Measurements from ENCODE around the gene PYROXD2.
"Not testable (repeated sequence)": the region's sequence is repeated elsewhere in the genome, so short reads cannot be mapped to it uniquely, and the experiment has no call there.

The PYROXD2 gene

DNA sequence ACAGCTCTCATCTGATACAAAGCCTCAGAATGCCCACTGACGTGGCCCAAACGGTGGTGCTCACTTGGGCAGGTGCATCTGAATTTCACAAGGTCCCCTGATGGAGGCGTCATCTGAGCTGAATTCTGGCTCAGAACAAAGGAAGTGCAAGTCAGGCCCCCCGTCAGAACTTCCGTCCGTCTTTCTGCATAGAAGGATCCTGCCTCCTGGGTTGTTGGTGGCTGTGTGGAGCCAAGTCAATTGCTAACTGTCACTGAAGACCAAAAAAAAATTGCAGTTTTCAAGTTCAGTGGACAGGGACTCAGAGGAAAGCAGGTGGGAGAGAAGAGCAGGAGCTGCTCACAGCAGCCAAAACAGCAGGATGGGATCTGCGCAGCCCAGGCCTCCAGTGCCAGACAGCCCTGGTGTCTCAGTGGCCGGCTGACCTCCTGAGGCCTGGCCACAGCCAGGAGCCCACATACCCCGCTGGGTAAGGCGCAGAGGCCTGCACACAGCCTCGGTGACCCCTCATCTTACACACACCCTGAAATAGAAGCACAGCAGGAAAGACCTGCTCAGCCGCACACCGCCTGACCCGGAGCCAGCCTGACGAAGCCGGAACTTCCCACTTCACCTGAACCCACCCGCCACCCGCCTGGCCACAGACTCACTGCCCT, 49.4 kb downstream of the PYROXD2 start:
- no peak overlapping the region for H3K27ac Mint-ChIP-seq
- H3K27me3 Mint-ChIP-seq: peaks cover 10% of the 10 kb centered on the region
- peaks cover 5% of the 10 kb centered on the region for H3K4me1 Mint-ChIP-seq
- H3K4me3 Mint-ChIP-seq: no peak overlapping the region
- ATAC-seq (ENCODE audit: low read depth): no peak
- H3K36me3 Mint-ChIP-seq: no peaks in the 10 kb centered on the region
- no peaks in the 10 kb centered on the region for H3K9me3 Mint-ChIP-seq
- DNase-seq (ENCODE audit: low spot score in 2 of 2): no peak

DNA sequence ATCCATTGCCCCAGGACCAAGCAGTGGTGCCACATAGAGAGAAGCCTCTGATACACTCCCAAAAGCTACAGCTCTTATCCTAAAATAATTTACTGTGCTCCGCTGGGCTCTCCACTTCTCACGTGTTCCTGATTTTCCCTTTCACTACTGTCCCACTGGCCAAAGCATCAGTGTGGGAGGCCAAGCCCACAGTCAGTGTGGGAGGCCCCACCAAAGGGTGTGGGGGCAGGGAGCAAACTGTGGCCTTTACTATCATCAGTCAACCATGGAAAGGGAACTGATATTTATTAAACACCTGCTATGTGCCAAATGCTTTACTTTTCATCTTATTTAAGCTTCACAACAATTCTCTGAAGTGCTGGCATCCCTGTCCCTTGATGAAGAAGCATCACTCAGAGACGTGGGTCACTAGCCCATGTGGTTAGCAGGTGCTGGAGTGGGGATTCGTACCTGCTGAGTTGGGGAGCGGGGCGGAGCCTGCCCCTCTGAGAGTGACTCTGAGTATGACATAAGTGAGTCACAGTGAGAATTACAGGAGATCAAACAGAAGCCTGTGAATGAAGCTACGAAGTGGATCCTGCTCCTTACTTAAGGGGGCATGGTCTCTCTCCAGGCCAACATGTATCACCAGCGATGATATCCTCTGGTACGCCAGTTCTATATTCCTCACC, 50.4 kb downstream of the PYROXD2 start:
- no peak overlapping the region for H3K4me3 Mint-ChIP-seq
- H3K36me3 Mint-ChIP-seq: no peaks in the 10 kb centered on the region
- H3K4me1 Mint-ChIP-seq: peaks cover 5% of the 10 kb centered on the region
- H3K27ac Mint-ChIP-seq: no peak overlapping the region
- peaks cover 9% of the 10 kb centered on the region for H3K27me3 Mint-ChIP-seq
- DNase-seq (ENCODE audit: low spot score in 2 of 2): no peak
- no peaks in the 10 kb centered on the region for H3K9me3 Mint-ChIP-seq
- ATAC-seq (ENCODE audit: low read depth): no peak

DNA sequence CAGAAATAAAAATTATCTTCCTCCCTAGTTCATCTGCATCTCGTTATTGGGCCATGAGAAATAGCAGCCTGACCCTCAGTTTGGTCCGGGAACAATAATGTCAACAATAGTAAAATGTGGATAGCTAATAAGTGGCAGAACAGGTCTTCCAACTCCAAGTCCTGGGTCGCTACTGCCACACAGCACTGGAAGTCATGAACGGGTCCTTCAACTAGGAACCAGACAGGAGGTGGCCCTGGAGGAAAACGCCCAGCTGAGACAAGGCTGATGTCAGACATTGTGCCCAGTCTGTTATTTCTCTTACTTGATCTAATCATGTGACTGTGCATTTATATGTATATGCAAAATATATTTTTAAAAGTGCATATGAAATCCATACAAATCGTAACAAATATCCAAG, 51.8 kb downstream of the PYROXD2 start:
- no peak for DNase-seq (ENCODE audit: low spot score in 2 of 2)
- H3K27me3 Mint-ChIP-seq: peaks cover 7% of the 10 kb centered on the region
- no peak overlapping the region for H3K4me3 Mint-ChIP-seq
- H3K9me3 Mint-ChIP-seq: no peaks in the 10 kb centered on the region
- no peak overlapping the region for H3K27ac Mint-ChIP-seq
- no peak for ATAC-seq (ENCODE audit: low read depth)
- H3K4me1 Mint-ChIP-seq: peaks cover 5% of the 10 kb centered on the region
- H3K36me3 Mint-ChIP-seq: no peaks in the 10 kb centered on the region

DNA sequence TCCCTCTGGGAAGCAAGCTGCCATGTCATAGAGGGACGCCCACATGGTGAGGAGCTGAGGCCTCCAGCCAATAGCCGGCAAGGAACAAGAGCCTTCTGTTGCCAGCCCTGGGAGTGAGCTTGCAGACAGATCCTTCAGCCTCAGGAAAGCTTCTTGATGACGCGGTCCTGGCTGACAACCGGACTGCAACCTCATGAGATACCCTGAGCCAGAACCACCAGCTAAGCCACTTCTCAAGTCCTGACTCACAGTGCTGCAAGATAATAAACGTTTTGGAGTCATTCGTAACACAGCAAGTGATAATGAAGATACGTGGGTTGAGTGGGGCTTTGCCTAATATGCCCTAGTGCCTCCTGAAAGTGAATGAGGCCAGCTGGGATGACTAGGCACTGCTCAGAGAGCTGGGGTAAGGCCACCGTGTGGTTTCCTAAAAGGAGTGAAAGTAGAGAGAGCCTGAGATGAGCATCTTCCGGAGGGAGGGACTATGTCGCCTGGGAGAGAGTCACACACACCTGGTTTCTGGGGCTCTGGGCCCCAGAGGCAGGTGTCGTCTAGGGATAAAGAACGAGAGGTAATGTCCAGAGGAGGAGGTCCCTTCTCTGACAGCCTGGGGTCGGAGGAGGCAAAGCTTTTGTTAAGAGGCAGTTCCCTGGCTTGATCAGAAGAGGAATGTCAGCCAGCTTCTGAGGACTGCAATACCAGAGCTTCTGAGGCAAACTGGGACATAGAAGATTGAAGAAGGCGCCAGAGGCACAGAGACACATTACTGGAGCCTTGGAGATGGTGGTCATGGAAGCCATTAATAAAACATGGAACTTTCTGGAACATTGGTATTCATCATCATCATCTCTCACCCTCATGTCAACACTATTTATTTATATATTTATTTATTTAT, 53.6 kb downstream of the PYROXD2 start:
- Mint-ChIP-seq H3K27me3 (peaks cover 7% of the 10 kb centered on the region), H3K4me3 (no peak overlapping the region), H3K4me1 (peaks cover 5% of the 10 kb centered on the region), H3K9me3 (no peaks in the 10 kb centered on the region), H3K36me3 (no peaks in the 10 kb centered on the region), H3K27ac (no peak overlapping the region)
- ATAC-seq (ENCODE audit: low read depth) (no peak), DNase-seq (ENCODE audit: low spot score in 2 of 2) (no peak)

DNA sequence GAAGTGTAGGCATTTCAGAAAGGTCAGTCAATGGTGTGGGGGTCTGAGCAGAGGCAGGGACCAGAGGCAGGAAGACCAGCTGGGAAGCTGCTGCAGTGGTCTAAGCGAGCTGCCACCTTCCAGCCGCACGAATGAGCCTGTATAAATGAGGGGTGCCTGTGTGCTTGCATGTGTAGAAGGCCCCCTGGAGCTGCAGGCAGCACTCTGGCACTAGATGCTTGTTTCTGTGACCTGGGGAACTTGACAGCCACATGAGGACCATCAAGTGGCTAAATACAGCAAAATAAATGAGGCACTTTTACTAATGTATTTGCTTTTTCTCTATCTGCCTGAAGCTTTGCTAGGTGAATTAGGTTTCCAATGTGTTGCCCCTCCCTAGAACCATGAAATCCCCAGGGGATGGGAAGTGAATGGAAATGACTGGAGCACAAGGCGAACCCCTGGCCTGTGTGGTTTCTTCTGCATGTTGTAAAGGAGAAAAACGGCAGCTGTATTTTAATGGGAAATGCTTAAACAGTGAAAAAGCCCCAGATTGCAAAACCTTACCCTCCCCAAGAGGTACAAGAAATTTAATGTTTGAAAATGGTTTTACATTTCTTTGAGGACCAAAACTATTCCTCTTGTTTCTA, 57.7 kb downstream of the PYROXD2 start:
- ATAC-seq (ENCODE audit: low read depth): no peak
- no peaks in the 10 kb centered on the region for H3K36me3 Mint-ChIP-seq
- peaks cover 22% of the 10 kb centered on the region for H3K27me3 Mint-ChIP-seq
- H3K27ac Mint-ChIP-seq: no peak overlapping the region
- no peak overlapping the region for H3K4me3 Mint-ChIP-seq
- no peaks in the 10 kb centered on the region for H3K9me3 Mint-ChIP-seq
- no peak for DNase-seq (ENCODE audit: low spot score in 2 of 2)
- H3K4me1 Mint-ChIP-seq: peaks cover 11% of the 10 kb centered on the region

DNA sequence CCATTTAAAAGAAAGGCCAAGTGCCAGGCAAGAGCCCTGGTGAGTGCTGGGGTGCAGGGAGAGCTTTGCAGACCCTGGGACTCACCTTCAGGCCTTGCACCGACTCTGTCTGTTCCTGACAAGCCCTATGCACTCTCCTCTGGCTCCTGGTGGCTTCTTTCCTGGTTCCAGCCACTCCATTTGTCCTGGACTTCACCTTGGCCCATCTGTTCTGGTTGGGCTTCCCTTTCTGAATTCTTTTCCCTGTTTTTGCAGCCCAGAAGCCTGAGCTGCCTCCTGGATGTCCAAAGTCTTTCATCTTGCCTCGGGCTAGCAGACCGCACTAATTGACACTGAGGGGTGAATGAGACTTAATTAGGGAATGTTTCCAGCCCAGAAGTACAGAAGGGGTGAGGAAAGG, 60.5 kb downstream of the PYROXD2 start:
- Mint-ChIP-seq H3K36me3 (no peaks in the 10 kb centered on the region), H3K27ac (no peak overlapping the region), H3K9me3 (no peaks in the 10 kb centered on the region), H3K27me3 (peaks cover 32% of the 10 kb centered on the region), H3K4me1 (peaks cover 13% of the 10 kb centered on the region), H3K4me3 (no peak overlapping the region)
- DNase-seq (ENCODE audit: low spot score in 2 of 2) (no peak), ATAC-seq (ENCODE audit: low read depth) (no peak)

DNA sequence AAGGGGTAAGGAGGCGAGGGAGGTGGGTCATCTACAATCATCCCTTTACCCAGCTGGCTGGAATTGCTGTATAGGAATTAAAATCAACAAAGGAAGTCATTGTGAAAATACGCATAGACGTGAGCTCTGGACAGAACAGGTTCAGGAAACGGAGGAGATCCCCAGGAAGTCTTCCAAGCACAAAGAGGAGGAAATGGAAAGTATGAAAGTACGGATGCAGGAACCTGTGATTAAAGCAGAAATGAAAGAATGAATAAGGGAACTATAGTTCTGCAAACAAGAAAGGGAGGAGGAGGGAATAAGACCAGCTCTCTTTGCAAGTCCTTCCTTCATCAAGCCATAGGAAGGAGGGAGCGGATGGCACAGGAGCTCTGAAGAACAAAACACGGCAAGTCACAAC, 61.8 kb downstream of the PYROXD2 start:
- ATAC-seq (ENCODE audit: low read depth) (no peak), DNase-seq (ENCODE audit: low spot score in 2 of 2) (no peak)
- Mint-ChIP-seq H3K36me3 (no peaks in the 10 kb centered on the region), H3K4me3 (no peak overlapping the region), H3K9me3 (no peaks in the 10 kb centered on the region), H3K27me3 (peaks cover 30% of the 10 kb centered on the region), H3K27ac (no peak overlapping the region), H3K4me1 (peaks cover 18% of the 10 kb centered on the region)

DNA sequence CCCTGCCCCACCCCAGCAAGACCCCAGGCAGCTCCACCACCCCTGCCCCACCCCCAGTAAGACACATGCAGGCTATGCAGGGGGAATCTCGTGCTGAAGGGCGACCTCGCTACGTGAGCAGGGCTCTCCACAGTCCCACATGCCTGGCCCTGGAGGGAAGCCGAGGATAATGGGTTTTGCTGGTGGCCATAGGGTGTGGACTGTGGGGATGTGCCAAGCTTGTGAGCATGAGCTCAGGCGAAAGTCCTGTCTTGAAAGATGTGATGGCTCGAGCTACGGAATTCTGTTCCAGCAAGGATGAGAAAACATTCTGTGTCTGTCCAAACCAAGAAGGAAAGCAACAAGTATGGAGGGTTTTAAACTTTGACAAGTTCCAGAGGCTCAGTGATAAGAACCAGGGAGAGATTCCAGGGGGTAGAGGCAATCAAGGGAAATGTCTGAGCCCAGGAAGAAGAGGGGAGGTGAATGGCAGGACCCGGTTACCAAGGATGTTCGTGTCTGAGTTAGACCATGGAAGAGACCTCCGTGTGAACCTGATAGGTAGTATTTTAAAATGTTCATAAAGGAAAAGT, 63.1 kb downstream of the PYROXD2 start:
- Mint-ChIP-seq H3K4me1 (peaks cover 18% of the 10 kb centered on the region), H3K36me3 (no peaks in the 10 kb centered on the region), H3K4me3 (no peak overlapping the region), H3K27me3 (peaks cover 32% of the 10 kb centered on the region), H3K9me3 (peaks cover 3% of the 10 kb centered on the region), H3K27ac (no peak overlapping the region)
- DNase-seq (ENCODE audit: low spot score in 2 of 2) (no peak), ATAC-seq (ENCODE audit: low read depth) (no peak)

DNA sequence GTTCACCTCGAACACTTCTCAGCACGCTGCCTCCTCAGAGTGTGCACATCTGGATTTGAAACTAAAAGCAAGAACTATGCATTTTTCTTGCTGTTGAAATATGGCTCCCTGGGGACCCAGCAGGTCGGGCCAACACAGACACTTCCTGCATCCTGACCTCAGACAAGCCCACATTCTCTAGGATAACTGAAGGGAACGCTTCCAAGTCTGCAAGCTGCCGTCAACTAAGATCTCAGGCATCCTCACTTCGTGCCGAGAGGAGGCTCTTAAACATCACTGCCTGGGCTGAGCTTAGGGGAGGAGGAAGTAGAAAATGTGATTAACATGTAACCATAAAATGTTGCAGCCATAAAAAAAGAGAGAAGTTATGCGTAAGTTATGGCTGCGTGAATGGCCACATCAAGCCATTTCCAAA, 65.5 kb downstream of the PYROXD2 start:
- DNase-seq (ENCODE audit: low spot score in 2 of 2) (peak; percentile 13 to 14), ATAC-seq (ENCODE audit: low read depth) (peak; percentile 89)
- peaks cover 20% of the 10 kb centered on the region for H3K4me1 Mint-ChIP-seq
- peaks cover 30% of the 10 kb centered on the region for H3K27me3 Mint-ChIP-seq
- H3K27ac Mint-ChIP-seq: no peak overlapping the region
- peak overlapping the region; percentile 86 for H3K4me3 Mint-ChIP-seq
- peaks cover 3% of the 10 kb centered on the region for H3K36me3 Mint-ChIP-seq
- H3K9me3 Mint-ChIP-seq: peaks cover 6% of the 10 kb centered on the region

DNA sequence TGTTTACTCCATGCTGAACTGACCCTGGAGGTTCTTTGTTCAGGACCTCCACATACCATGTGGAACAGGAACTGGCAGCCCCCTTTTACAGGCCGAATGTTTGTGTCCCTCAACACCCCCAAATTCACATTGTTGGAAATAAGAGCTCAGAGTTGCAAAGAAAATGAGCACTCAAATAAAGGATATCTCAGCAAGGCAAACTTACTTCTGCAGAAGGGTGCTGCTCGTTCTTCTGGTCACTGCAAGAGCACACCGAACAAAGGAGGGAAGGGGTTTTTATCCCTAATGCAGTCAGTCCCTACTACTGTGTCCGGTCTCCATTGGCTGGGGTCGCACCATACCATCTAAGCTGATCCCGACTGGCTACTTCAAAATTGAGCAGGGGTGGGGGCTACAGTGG, 68.1 kb downstream of the PYROXD2 start:
- DNase-seq (ENCODE audit: low spot score in 2 of 2) (no peak), ATAC-seq (ENCODE audit: low read depth) (no peak)
- H3K27me3 Mint-ChIP-seq: peaks cover 20% of the 10 kb centered on the region
- H3K4me1 Mint-ChIP-seq: peaks cover 18% of the 10 kb centered on the region
- peaks cover 3% of the 10 kb centered on the region for H3K36me3 Mint-ChIP-seq
- no peak overlapping the region for H3K27ac Mint-ChIP-seq
- peaks cover 6% of the 10 kb centered on the region for H3K9me3 Mint-ChIP-seq
- H3K4me3 Mint-ChIP-seq: no peak overlapping the region

DNA sequence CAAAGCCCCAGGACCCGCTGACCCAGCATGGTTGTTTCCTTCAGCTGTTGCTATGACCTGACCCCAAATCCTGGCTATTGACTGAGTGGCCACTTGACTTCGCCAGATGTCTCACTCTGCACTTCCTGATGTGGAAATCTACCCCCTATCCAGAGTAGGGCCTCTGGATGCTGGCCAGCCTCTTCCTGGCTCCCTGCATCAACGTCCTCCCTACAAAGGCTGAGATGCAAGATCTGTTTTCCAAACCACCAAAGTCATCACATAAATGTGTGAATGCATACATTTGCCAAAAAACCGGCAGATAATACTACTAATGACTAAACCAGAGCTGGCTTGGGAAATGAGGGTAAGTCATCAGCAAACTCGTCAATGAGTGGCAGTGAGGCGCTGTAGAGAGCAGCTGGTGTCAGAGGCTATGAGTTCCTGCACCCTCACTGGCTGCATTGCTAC, 70.4 kb downstream of the PYROXD2 start:
- Mint-ChIP-seq H3K27ac (no peak overlapping the region), H3K9me3 (peaks cover 6% of the 10 kb centered on the region), H3K27me3 (peaks cover 14% of the 10 kb centered on the region), H3K36me3 (peaks cover 3% of the 10 kb centered on the region), H3K4me1 (peaks cover 26% of the 10 kb centered on the region), H3K4me3 (no peak overlapping the region)
- ATAC-seq (ENCODE audit: low read depth) (no peak), DNase-seq (ENCODE audit: low spot score in 2 of 2) (no peak)

DNA sequence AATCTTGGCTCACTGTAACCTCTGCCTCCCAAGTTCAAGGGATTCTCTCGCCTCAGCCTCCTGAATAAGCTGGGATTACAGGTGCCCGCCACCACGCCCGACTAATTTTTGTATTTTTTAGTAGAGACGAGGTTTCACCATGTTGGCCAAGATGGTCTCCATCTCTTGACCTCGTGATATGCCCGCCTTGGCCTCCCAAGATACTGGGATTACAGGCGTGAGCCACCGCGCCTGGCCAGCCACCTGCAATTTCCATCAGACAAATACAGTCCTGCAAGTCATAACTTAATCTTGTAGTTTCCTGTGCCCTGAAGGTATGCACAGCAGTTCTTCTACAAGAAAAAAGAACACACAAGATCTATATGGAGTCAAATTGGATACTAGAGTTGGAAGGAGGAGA, 73.3 kb downstream of the PYROXD2 start:
- not testable (repeated sequence) for H3K36me3 Mint-ChIP-seq; H3K4me3 Mint-ChIP-seq; H3K27me3 Mint-ChIP-seq; DNase-seq (ENCODE audit: low spot score in 2 of 2); H3K27ac Mint-ChIP-seq; H3K9me3 Mint-ChIP-seq; ATAC-seq (ENCODE audit: low read depth)
- H3K4me1 Mint-ChIP-seq: peaks cover 24% of the 10 kb centered on the region

DNA sequence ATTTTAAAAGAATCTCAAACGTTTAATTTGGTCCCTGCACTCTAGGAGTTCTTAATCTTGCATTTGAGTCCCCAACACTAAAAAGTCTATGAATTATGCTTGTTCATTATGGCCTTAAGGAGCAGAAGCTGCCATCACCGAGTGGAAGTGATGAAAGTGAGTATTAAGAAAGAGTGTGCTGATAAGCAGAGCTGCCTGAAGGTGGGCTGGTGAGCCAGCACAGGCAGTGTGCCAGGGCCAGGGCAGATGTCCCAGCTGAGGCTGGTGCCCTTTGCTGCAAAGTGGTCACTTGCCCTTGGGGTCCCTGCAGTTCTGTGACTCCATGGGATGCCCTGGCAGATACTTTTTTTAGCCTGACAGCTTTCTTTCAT, 74.1 kb downstream of the PYROXD2 start:
- no peak overlapping the region for H3K4me3 Mint-ChIP-seq
- no peak for ATAC-seq (ENCODE audit: low read depth)

More for the DNA sequence above, 74.1 kb downstream of the PYROXD2 start:
- DNase-seq (ENCODE audit: low spot score in 2 of 2): no peak
- Mint-ChIP-seq H3K27ac (no peak overlapping the region), H3K4me1 (peaks cover 24% of the 10 kb centered on the region), H3K9me3 (no peaks in the 10 kb centered on the region), H3K36me3 (no peaks in the 10 kb centered on the region), H3K27me3 (peaks cover 8% of the 10 kb centered on the region)

All from memory B cell (primary cell).